Fibroblast of mammary gland (primary cell): ENCODE data around the gene SLC5A7.

Experiments used
- DNase-seq: peaks from one replicate; pipeline ENCODE4 v3.0.0-alpha.2; 2010; ENCODE audit warnings: low read depth
- H3K4me3 ChIP-seq: 2 replicates; pipeline ENCODE4 v1.5.1; 2011; ENCODE audit warnings: low read depth, mild to moderate bottlenecking, low read length, moderate library complexity; ENCODE audit not compliant: control insufficient read depth
- TF ChIP-seq, protein P1 (sequence below): conservative IDR thresholded peaks from 2 replicates; pipeline ENCODE4 v1.5.1; 2011; ENCODE audit warnings: low read depth, low read length, inconsistent platforms; ENCODE audit not compliant: control insufficient read depth, insufficient read depth

Gene SLC5A7

DNA sequence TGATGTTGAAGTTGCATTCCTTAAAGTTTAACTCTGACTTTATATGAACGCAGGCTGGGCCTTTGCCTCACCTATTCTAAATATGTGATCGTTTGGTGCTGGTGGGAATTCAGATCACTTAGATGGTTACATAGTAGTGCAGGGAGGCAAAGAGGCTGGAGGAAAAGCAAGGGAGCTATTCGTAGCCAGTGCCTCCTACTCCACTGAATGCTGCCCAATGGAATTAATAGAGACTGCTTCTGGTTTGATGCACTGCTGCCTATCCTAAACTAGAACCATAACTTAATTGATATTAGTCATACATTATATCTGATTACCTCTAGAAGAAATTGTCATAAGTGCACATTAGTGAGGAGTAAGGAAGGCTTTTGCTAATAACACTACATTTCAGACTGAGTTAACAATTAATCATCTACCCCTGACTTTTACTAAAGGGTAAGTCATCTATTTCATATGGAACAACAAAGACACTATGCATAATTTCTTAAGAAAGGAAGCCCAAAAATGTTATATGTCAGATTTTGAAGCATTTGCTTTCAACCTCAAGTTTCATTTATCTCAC is 72.3 kb downstream of the SLC5A7 start:
- TF ChIP-seq, protein P1, sequence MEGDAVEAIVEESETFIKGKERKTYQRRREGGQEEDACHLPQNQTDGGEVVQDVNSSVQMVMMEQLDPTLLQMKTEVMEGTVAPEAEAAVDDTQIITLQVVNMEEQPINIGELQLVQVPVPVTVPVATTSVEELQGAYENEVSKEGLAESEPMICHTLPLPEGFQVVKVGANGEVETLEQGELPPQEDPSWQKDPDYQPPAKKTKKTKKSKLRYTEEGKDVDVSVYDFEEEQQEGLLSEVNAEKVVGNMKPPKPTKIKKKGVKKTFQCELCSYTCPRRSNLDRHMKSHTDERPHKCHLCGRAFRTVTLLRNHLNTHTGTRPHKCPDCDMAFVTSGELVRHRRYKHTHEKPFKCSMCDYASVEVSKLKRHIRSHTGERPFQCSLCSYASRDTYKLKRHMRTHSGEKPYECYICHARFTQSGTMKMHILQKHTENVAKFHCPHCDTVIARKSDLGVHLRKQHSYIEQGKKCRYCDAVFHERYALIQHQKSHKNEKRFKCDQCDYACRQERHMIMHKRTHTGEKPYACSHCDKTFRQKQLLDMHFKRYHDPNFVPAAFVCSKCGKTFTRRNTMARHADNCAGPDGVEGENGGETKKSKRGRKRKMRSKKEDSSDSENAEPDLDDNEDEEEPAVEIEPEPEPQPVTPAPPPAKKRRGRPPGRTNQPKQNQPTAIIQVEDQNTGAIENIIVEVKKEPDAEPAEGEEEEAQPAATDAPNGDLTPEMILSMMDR = no peak
- no peak overlapping the region for H3K4me3 ChIP-seq
- no peak for DNase-seq

DNA sequence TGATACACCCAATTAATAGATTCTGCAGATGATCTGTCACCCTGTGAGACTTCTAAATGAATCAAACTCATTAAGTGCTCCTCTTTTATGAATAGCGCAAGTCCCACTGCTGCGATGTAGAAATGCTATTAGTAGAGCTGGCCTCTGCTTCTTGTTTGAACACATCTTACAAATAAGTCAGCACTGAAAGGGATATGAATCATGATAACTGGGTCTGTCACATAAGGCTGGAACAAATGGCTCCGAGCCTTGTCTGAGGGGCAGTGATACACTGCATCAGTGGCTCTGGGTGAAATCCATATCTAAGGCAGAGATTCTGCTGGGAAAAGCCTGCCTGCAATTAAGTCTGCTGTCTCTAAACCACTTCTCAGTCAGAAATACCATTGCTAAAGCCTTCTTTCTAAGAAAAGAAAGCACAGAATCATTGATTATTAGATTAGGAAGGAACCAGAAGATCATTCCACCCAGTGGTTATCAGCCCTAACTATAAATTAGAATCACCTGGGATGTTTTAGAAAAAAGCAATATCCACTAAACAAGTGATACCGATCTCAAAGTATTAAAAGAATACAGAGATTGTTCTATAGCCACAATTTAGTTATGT is 75.2 kb downstream of the SLC5A7 start:
- no peak overlapping the region for H3K4me3 ChIP-seq
- no peak for DNase-seq
- TF ChIP-seq, protein P1 = no peak
